PC-9 (cell line): ENCODE results near the gene VAPB.

Source experiments
- CTCF ChIP-seq: fragments of 200-600 bp; sonication (generic); conservative IDR thresholded peaks from 2 replicates; pipeline ENCODE4 v1.6.1; 2017; ENCODE audit warnings: mixed run types, antibody characterized with exemption, mild to moderate bottlenecking, moderate library complexity
- EZH2 ChIP-seq: fragments of 200-600 bp; sonication (generic); IDR thresholded peaks from 2 replicates; pipeline ENCODE4 v1.8.0; 2017; ENCODE audit warnings: antibody characterized with exemption, low read depth

- TF ChIP-seq CTCF (no peak), EZH2 (no peak)
These were observed 9.2 kb downstream of the VAPB start for GRCh38 chr20:58398254-58398653.
